Panc1 (cell line): Measurements from ENCODE around the gene ARMCX5. TPM values are rescaled to one million over a fixed set of nuclear protein-coding genes. Genes with fewer than 3 reads are reported as not detected.

Experiments used
- ATAC-seq: fragments of 200-7000 bp; cut with Tn5 transposase; 2 replicates; pipeline ENCODE4 v1.9.1; 2020; ENCODE audit warnings: mild to moderate bottlenecking, moderate library complexity
- BruUV-seq: library from RNA; stranded (reverse); fragments of 400-500 nt; replicated peaks from 2 replicates; lab custom pipeline; 2021; lab: Mats Ljungman, UMichigan
- CTCF ChIA-PET: fragments of 300-600 bp; sonication (Branson Sonifier 250); formaldehyde crosslinking; loops from one replicate; lab custom pipeline; 2022; ENCODE audit warnings: antibody characterized with exemption; lab: Charles Lee
- POLR2A ChIA-PET: fragments of 300-600 bp; sonication (Branson Sonifier 250); formaldehyde crosslinking; loops from one replicate; lab custom pipeline; 2022; ENCODE audit warnings: antibody characterized with exemption; lab: Charles Lee
- DNase-seq: peaks from one replicate; pipeline ENCODE4 v3.0.0-alpha.2; 2010; ENCODE audit warnings: low read depth, low spot score
- H3K27ac ChIP-seq: 2 replicates; pipeline ENCODE4 v1.5.1; 2011; ENCODE audit warnings: mild to moderate bottlenecking, low read length, inconsistent platforms
- H3K27me3 ChIP-seq: fragments of 200-500 bp; sonication (Bioruptor generic); 2 replicates; pipeline ENCODE4 v1.6.0; 2014; ENCODE audit warnings: low read length, inconsistent platforms; ENCODE audit not compliant: control insufficient read depth, insufficient read depth
- H3K36me3 ChIP-seq: fragments of 200-500 bp; sonication (Bioruptor generic); 2 replicates; pipeline ENCODE4 v1.5.1; 2014; ENCODE audit warnings: inconsistent platforms, mild to moderate bottlenecking, low read length, moderate library complexity; ENCODE audit not compliant: control insufficient read depth, insufficient read depth
- H3K4me1 ChIP-seq: 2 replicates; pipeline ENCODE4 v1.5.1; 2011; ENCODE audit warnings: inconsistent platforms, mild to moderate bottlenecking, low read length, moderate library complexity; ENCODE audit not compliant: control insufficient read depth, insufficient read depth
- H3K4me3 ChIP-seq, 2 experiments: 2 replicates each; pipeline ENCODE4 v1.5.1; 2011 to 2012; ENCODE audit warnings: low read depth in 2 of 2, low read length in 2 of 2, mild to moderate bottlenecking in 2 of 2, inconsistent platforms in 1 of 2, moderate library complexity in 1 of 2
- H3K9me3 ChIP-seq: fragments of 200-500 bp; sonication (Bioruptor generic); 2 replicates; pipeline ENCODE4 v1.5.1; 2014; ENCODE audit warnings: low read depth, mild to moderate bottlenecking, inconsistent platforms, low read length, moderate library complexity; ENCODE audit not compliant: control insufficient read depth, insufficient read depth
- CTCF ChIP-seq: fragments of 450-650 bp; IDR thresholded peaks from 2 replicates; pipeline ENCODE4 v1.5.1; 2017; ENCODE audit warnings: mild to moderate bottlenecking
- REST ChIP-seq, 2 experiments: IDR thresholded peaks; 2 replicates each; pipeline ENCODE4 v1.6.1; 2011 to 2012; ENCODE audit warnings: low read depth in 2 of 2, control low read depth in 1 of 2, low read length in 1 of 2, mild to moderate bottlenecking in 1 of 2, moderate library complexity in 1 of 2; ENCODE audit not compliant: insufficient read depth in 1 of 2
- in situ Hi-C: cut with HindIII; loops from 2 replicates; pipeline ENCODE4 v1.10.0; 2016; ENCODE audit warnings: low sequenced_read_pairs, low pct_unique_long_range_greater_than_20kb
- intact Hi-C: fragments of 100-400 bp; cut with micrococcal nuclease; formaldehyde crosslinking; loops from one replicate; pipeline ENCODE4 v1.10.0; 2022; ENCODE audit not compliant: unreplicated experiment
- total RNA-seq: library from RNA; stranded (reverse); gene quantifications from one replicate; pipeline ENCODE4 v1.2.1, GENCODE V29; 2021; ENCODE audit not compliant: unreplicated experiment

The ARMCX5 gene
- total RNA-seq, 1 experiment from 2014 or later: 23.2 TPM

GRCh38 chrX:102652031-102652688 lies 52.8 kb downstream of the ARMCX5 start:
- ChIA-PET POLR2A (interaction anchor here (0.6 kb wide), 1 partner anchor 108 kb away, joined by 3 read pairs; no protein-coding TSS in a partner anchor), CTCF (no interaction called here)
- no peaks in the 10 kb centered on the region for H3K4me1 ChIP-seq
- peak overlapping the region; percentile 66 to 68 for H3K4me3 ChIP-seq
- TF ChIP-seq CTCF (peak; percentile 83), REST (IDR thresholded peaks at IDR 0.05; ENCODE audit: insufficient read depth in 1 of 2, low read depth in 2 of 2, low read length in 1 of 2) (no peak)
- no peaks in the 10 kb centered on the region for H3K27me3 ChIP-seq
- no peaks in the 10 kb centered on the region for H3K36me3 ChIP-seq
- no TSS peak for BruUV-seq
- intact Hi-C loops (loop anchor here (10.0 kb wide), 1 partner anchor 183 kb away; no protein-coding TSS in a partner anchor), in situ Hi-C loops (no loop called here)
- peak overlapping the region; percentile 1; the same call in 1 of the 2 replicates for H3K27ac ChIP-seq
- DNase-seq (no peak), ATAC-seq (peak; percentile 76)
- H3K9me3 ChIP-seq: no peaks in the 10 kb centered on the region

Other genes with a start within 250 kb of the ARMCX5 start
- not detected for gene NXF2B, start 159.5 kb upstream of the ARMCX5 start, total RNA-seq
- gene TCP11X2, start 127.7 kb upstream of the ARMCX5 start, total RNA-seq: not detected
- gene TMSB15A, start 82.8 kb upstream of the ARMCX5 start, total RNA-seq: 2.3 TPM
- 5.0 TPM for gene GPRASP1, start 52.0 kb downstream of the ARMCX5 start, total RNA-seq
- 7.4 TPM for gene GPRASP2, start 112.9 kb downstream of the ARMCX5 start, total RNA-seq
- 5.6 TPM for gene GPRASP3, start 121.2 kb downstream of the ARMCX5 start, total RNA-seq